OCI-LY3 (cell line): Measurements from ENCODE around the gene ADGRD1.
"Not testable (repeated sequence)": the region's sequence is repeated elsewhere in the genome, so short reads cannot be mapped to it uniquely, and the experiment has no call there.

Experiments used
- H2AFZ ChIP-seq: fragments of 200-600, 300-600 bp; shearing (Covaris generic); 2 replicates; pipeline ENCODE4 v1.6.0; 2014; ENCODE audit warnings: antibody characterized with exemption, low read depth, low read length
- H3K27ac ChIP-seq: fragments of 200-600, 300-600 bp; sonication (generic); 2 replicates; pipeline ENCODE4 v1.5.1; 2014; ENCODE audit warnings: mild to moderate bottlenecking, low read length, moderate library complexity, mixed read lengths
- H3K27me3 ChIP-seq: fragments of 200-600, 300-600 bp; sonication (generic); 2 replicates; pipeline ENCODE4 v1.6.1; 2014; ENCODE audit warnings: low read depth, low read length, mixed read lengths
- H3K36me3 ChIP-seq: fragments of 200-600, 300-600 bp; sonication (generic); replicated peaks from 2 replicates; pipeline ENCODE3; 2014; ENCODE audit warnings: low read depth, low read length, mixed read lengths
- H3K4me1 ChIP-seq: fragments of 300-600, 200-600 bp; sonication (generic); 2 replicates; pipeline ENCODE4 v1.6.1; 2014; ENCODE audit warnings: low read length, mixed read lengths
- H3K4me2 ChIP-seq: fragments of 200-600, 300-600 bp; sonication (generic); 2 replicates; pipeline ENCODE4 v1.6.1; 2014; ENCODE audit warnings: low read length, mixed read lengths
- H3K4me3 ChIP-seq: fragments of 300-600, 200-600 bp; sonication (generic); 2 replicates; pipeline ENCODE4 v1.5.1; 2014; ENCODE audit warnings: antibody characterized with exemption, mild to moderate bottlenecking, low read length, moderate library complexity
- H3K79me2 ChIP-seq: fragments of 300-600, 200-600 bp; shearing (Covaris generic); 2 replicates; pipeline ENCODE4 v1.6.1; 2014; ENCODE audit warnings: mild to moderate bottlenecking, low read length, mixed read lengths
- H3K9ac ChIP-seq: fragments of 300-600, 200-600 bp; shearing (Covaris generic); 2 replicates; pipeline ENCODE4 v1.6.0; 2014; ENCODE audit warnings: mild to moderate bottlenecking, low read length, moderate library complexity
- H3K9me3 ChIP-seq: fragments of 200-600, 300-600 bp; shearing (Covaris generic); 2 replicates; pipeline ENCODE4 v1.6.1; 2014; ENCODE audit warnings: low read length, mixed read lengths; ENCODE audit not compliant: insufficient read depth
- H4K20me1 ChIP-seq: fragments of 200-600, 300-600 bp; sonication (generic); 2 replicates; pipeline ENCODE4 v1.6.1; 2016; ENCODE audit warnings: low read length, mixed read lengths; ENCODE audit not compliant: insufficient read depth
- CTCF ChIP-seq: fragments of 200-600, 300-600 bp; sonication (generic); IDR thresholded peaks from 2 replicates; pipeline ENCODE4 v1.5.1; 2014; ENCODE audit warnings: antibody characterized with exemption, low read length, low read depth
- EZH2phosphoT487 ChIP-seq: fragments of 200-600 bp; shearing (Covaris generic); IDR thresholded peaks from 2 replicates; pipeline ENCODE4 v1.6.1; 2018; ENCODE audit warnings: antibody characterized with exemption, mixed run types, low read depth

The ADGRD1 gene

GRCh38 chr12:130953771-130954543, at the start of gene ADGRD1:
Gene ADGRD1, plus strand, starts transcription at chr12:130953907. Its CDS starts 559 bp downstream, at chr12:130954466.
- H2AFZ ChIP-seq = no peak within 1 kb of the TSS
- H3K27me3 ChIP-seq = 0 out of 2 replicates have a peak, but pooled peaks cover 3% of the 10 kb centered on the region
- no peaks in the 10 kb centered on the region for H3K36me3 ChIP-seq
- H3K9ac ChIP-seq = no peak within 1 kb of the TSS
- H3K27ac ChIP-seq = no peak within 1 kb of the TSS
- H3K4me2 ChIP-seq = no peak within 1 kb of the TSS
- no peaks in the 10 kb centered on the region for H3K4me1 ChIP-seq
- H4K20me1 ChIP-seq = no peaks in the 10 kb centered on the region
- H3K79me2 ChIP-seq = no peaks in the 10 kb centered on the region
- TF ChIP-seq CTCF (no peak), EZH2phosphoT487 (no peak)
- no peaks in the 10 kb centered on the region for H3K9me3 ChIP-seq
- no peak within 1 kb of the TSS for H3K4me3 ChIP-seq

- Histone ChIP-seq H4K20me1 (no peaks in the 10 kb centered on the region), H3K9me3 (no peaks in the 10 kb centered on the region), H3K9ac (no peak overlapping the region), H2AFZ (no peak overlapping the region), H3K4me3 (no peak overlapping the region), H3K4me1 (no peaks in the 10 kb centered on the region), H3K4me2 (no peak overlapping the region), H3K79me2 (no peaks in the 10 kb centered on the region), H3K27me3 (no peaks in the 10 kb centered on the region), H3K36me3 (no peaks in the 10 kb centered on the region), H3K27ac (no peak overlapping the region)
- TF ChIP-seq CTCF = no peak
- no peak for TF ChIP-seq EZH2phosphoT487
These were observed 49.6 kb upstream of the ADGRD1 start for GRCh38 chr12:130904064-130904463.

DNA sequence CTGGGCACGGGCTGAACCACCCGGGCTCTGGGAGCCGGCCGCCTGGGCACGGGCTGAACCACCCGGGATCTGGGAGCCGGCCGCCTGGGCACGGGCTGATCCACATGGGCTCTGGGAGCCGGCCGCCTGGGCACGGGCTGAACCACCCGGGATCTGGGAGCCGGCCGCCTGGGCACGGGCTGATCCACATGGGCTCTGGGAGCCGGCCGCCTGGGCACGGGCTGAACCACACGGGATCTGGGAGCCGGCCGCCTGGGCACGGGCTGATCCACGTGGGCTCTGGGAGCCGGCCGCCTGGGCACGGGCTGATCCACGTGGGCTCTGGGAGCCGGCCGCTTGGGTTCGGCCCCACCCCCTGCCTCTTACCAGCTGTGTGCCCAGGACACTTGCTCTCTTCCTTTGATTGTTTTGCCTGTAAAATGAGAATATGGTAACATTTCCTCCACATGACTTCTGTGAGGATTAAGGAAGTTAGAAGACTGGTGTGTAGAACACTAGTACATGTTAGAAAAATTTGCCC, 48.7 kb upstream of the ADGRD1 start:
- H3K4me1 ChIP-seq, H3K79me2 ChIP-seq, H4K20me1 ChIP-seq, H3K27me3 ChIP-seq, H2AFZ ChIP-seq, H3K9ac ChIP-seq, H3K4me3 ChIP-seq, H3K36me3 ChIP-seq, H3K4me2 ChIP-seq, H3K27ac ChIP-seq, H3K9me3 ChIP-seq: not testable (repeated sequence)

GRCh38 chr12:130909111-130909510, 44.6 kb upstream of the ADGRD1 start:
- Histone ChIP-seq H2AFZ (no peak overlapping the region), H3K27ac (no peak overlapping the region), H3K9ac (no peak overlapping the region), H3K79me2 (no peaks in the 10 kb centered on the region), H3K4me3 (no peak overlapping the region), H3K9me3 (peaks cover 4% of the 10 kb centered on the region), H3K4me1 (no peaks in the 10 kb centered on the region), H3K27me3 (no peaks in the 10 kb centered on the region), H3K36me3 (no peaks in the 10 kb centered on the region), H4K20me1 (no peaks in the 10 kb centered on the region), H3K4me2 (no peak overlapping the region)
- TF ChIP-seq EZH2phosphoT487 = no peak
- no peak for TF ChIP-seq CTCF
